GM12873 (cell line): Measurements from ENCODE around the gene SNX33.

Experiments
- TF ChIP-seq, protein P1 (sequence below): IDR thresholded peaks from 2 replicates; pipeline ENCODE4 v1.5.1; 2012; ENCODE audit warnings: low read depth, mild to moderate bottlenecking, moderate library complexity, low read length, control low read depth; ENCODE audit not compliant: insufficient read depth; ENCODE audit errors: missing control alignments

The SNX33 gene

DNA sequence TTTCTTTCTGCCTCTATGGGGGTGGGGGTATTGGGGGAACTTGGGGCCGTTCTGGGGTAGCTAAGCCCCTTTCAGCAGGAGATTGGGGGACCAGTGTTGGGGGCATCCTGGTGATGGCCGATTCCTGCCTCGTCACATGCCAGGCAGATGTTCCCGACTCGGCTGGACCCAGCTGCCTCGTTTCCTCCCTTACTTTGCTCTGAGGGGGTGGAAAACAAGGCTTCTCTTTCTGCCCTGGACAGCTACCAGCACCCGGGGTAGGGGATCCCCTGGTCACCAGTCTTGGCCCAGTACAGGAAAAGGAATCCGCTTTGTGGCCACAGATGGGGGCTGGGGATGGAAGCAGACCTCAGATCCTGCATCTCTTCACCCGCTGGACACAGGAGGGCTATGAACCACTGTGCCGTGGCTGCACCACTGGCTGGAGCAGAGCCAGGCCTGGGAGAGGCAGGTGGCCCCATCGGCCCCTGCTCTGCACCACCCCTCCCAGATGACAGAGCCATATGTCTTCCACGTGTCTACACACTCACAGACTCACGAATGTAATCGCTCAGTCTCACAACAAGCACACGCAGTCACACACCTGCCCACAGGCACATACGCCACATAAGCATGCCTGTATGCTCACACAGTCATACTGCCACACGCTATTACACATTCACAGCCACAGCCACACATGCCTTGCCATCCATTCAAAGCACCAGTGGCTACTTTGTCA lies 12.4 kb downstream of the SNX33 start:
- TF ChIP-seq, protein P1, sequence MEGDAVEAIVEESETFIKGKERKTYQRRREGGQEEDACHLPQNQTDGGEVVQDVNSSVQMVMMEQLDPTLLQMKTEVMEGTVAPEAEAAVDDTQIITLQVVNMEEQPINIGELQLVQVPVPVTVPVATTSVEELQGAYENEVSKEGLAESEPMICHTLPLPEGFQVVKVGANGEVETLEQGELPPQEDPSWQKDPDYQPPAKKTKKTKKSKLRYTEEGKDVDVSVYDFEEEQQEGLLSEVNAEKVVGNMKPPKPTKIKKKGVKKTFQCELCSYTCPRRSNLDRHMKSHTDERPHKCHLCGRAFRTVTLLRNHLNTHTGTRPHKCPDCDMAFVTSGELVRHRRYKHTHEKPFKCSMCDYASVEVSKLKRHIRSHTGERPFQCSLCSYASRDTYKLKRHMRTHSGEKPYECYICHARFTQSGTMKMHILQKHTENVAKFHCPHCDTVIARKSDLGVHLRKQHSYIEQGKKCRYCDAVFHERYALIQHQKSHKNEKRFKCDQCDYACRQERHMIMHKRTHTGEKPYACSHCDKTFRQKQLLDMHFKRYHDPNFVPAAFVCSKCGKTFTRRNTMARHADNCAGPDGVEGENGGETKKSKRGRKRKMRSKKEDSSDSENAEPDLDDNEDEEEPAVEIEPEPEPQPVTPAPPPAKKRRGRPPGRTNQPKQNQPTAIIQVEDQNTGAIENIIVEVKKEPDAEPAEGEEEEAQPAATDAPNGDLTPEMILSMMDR: no peak

DNA sequence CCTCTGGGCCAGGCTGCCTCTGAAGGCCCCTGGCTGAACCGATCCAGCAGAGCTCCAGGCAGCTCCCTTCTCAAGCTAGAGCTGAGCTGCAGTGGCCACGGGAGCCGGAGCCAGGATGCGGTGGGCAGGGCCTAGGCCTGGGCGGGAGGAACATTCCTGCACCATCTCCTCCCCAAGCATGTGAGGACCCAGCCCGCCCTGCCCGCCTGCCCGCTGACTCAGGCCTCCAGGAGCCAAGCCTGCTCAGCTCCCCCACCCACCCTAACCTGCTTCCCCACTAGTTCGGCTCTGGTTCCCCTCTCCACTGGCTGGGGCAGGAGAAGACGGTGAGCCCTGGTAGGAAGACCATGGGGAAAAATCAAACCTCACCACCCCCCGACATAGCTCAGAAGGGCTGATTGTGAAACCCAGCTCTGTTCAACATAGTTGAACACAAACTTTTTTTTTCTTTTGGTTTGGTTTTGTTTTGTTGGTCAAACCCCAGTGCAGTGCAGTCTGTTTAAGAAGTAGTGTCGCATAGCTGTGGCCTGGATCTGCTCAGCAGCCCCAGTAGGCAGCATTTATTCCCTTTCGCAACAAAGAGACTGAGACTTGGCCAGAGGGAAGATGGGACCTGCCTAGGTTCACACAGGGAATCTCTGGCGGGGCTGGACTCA lies 13.5 kb downstream of the SNX33 start:
- TF ChIP-seq, protein P1: no peak

DNA sequence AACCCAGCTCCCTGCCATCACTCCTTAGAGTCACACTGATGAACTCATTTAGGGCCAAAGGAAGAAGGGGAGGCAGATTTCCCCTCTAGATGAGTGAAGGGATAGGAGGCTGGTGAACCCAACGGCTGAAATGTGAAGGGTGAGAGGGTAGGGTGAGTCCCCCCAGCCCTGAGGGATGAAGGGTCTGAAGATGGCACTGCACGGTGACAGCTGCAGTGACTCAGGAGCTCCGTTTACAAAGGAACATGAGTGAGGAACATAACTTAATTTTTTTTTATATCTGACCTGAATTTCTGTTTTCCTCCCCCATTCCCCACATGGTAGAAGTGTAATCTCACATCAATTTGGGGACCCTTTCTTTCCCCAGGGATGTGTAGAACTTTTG lies 14.0 kb downstream of the SNX33 start:
- TF ChIP-seq, protein P1: no peak

DNA sequence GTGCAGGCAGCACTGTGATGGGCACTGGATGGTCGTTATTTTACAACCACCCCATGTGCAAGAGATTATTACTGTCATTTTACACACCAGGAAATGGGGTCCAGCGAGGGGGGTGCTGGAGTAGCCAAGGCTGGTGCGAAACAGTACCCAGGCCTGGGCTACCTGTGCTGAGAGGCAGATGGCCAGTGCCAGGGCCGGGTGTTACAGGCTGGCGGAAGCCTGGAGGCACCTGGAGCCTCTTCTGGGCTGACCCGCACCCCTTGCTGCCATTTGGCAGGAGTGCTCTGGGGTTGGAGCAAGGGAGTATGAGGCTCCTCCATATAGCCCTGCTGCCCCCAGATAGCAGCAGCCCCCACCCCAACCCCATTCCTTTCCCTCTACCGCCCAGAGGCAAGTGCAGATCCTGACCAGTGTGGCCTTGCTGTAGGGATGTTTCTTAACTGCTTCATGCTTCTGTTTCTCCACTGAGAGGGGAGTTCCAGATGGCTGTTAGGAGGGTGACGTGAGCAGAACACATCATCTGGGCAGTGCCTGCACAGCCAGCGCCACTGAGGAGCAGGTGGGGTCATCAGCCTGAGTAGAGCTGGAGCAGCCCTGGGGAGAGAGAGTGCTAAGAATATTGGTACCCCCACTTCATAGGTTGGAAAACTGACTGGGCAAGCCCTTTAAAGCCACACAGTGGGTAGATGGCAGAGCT lies 15.3 kb downstream of the SNX33 start:
- TF ChIP-seq, protein P1: no peak

DNA sequence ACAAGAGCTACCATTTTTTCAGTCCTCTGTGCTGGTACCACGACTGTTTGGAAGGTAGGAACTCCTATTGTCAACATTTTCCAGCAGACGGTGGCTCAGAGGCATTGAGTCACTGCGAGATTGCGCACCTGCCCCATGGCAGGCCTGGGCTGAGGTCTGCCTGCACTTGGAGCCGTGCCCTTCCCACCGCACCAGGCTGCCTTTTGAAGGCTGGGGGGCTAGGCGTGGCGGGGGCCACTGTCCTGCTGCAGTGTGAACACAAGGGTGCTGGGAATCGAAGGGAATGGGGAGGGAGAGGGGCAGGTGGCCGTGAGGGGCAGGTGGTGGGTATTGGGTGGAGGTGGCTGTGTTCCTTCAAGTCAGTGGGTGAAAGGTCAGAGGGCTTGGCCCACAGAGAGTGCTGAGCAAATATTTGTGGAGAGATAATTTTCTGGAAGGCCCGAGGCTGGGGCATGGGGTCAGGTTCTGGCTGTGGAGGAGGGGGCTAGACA lies 16.3 kb downstream of the SNX33 start:
- TF ChIP-seq, protein P1: no peak

DNA sequence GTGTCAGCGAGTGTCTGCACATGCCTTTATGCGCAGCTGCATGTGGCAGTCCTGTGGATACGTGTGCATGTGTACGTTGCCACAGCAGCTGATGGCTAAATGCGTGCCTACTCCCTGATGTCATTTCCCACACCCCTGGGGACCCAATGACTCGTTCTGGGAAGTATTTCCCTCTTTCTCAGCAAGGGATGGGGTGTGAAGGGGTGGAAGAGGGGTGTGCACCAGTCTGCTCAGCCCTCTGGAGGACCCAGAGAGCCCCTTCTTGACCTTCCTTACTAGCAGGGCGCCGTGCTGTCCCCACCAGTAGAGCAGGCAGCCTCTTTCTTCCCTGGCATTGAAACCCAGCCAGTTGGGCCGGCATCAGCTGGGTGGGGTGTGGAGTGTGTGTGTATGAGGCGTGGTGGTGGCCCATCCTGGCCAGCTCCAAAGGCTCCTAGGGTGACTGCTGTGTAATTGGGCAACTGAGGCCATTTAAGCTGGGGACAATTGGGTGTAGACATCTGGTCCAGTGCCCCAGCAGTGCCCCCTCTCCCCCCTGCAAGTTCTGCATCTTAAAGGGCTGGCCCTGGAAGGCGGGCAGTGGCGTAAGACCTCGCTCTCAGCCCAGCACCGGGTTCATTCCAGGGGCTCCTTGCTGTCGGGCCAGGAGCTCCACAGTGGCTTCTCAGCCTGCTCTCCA lies 19.2 kb downstream of the SNX33 start:
- TF ChIP-seq, protein P1: no peak
